Erythroblast (primary cell): ENCODE results near the gene AUTS2.

ENCODE experiments used
- GATA1 ChIP-seq: IDR thresholded peaks from 2 replicates; pipeline ENCODE4 v1.6.1; 2011; ENCODE audit warnings: low read depth, mild to moderate bottlenecking, control low read depth, low read length, moderate library complexity
- POLR2A ChIP-seq: IDR thresholded peaks from 2 replicates; pipeline ENCODE4 v1.6.1; 2011; ENCODE audit warnings: mild to moderate bottlenecking, low read length

- no peak for TF ChIP-seq POLR2A
- no peak for TF ChIP-seq GATA1
These were observed 275.2 kb downstream of the AUTS2 start for GRCh38 chr7:69873512-69873911.
